HG02678 (cell line): Measurements from ENCODE around the gene COA7.
A peak's percentile ranks its signal among the peaks of the same experiment; 100 is the strongest.

Experiments
- ATAC-seq: cut with Tn5 transposase; IDR thresholded peaks from one replicate; pipeline ENCODE4 v1.9.1; 2021; ENCODE audit warnings: mild to moderate bottlenecking, moderate library complexity; ENCODE audit not compliant: unreplicated experiment

Gene COA7

GRCh38 chr1:52673513-52673912 lies 24.6 kb downstream of the COA7 start:
- ATAC-seq: no peak

- ATAC-seq: no peak
Observed at GRCh38 chr1:52672946-52673345, 25.2 kb downstream of the COA7 start.

GRCh38 chr1:52670604-52671003 lies 27.5 kb downstream of the COA7 start:
- no peak for ATAC-seq

GRCh38 chr1:52669696-52670095 lies 28.5 kb downstream of the COA7 start:
- no peak for ATAC-seq

- no peak for ATAC-seq
Observed at GRCh38 chr1:52668711-52669110, 29.4 kb downstream of the COA7 start.

GRCh38 chr1:52667984-52668383 lies 30.2 kb downstream of the COA7 start:
- no peak for ATAC-seq

- no peak for ATAC-seq
Observed at GRCh38 chr1:52667290-52667689, 30.9 kb downstream of the COA7 start.

GRCh38 chr1:52665006-52665941 lies 32.9 kb downstream of the COA7 start:
- ATAC-seq: no peak

- no peak for ATAC-seq
Observed at GRCh38 chr1:52663716-52664115, 34.4 kb downstream of the COA7 start.

- no peak for ATAC-seq
Observed at GRCh38 chr1:52662645-52663313, 35.4 kb downstream of the COA7 start.

- no peak for ATAC-seq
Observed at GRCh38 chr1:52660807-52661206, 37.3 kb downstream of the COA7 start.

- no peak for ATAC-seq
Observed at GRCh38 chr1:52659851-52660596, 38.1 kb downstream of the COA7 start.

- ATAC-seq: peak; percentile 66
Observed at GRCh38 chr1:52659356-52659755, 38.8 kb downstream of the COA7 start.

- no peak for ATAC-seq
Observed at GRCh38 chr1:52658795-52659194, 39.4 kb downstream of the COA7 start.

- ATAC-seq: no peak
Observed at GRCh38 chr1:52657702-52658101, 40.4 kb downstream of the COA7 start.

GRCh38 chr1:52654063-52654462 lies 44.1 kb downstream of the COA7 start:
- ATAC-seq: no peak

GRCh38 chr1:52653207-52653849 lies 44.8 kb downstream of the COA7 start:
- ATAC-seq: no peak

GRCh38 chr1:52651904-52652303 lies 46.2 kb downstream of the COA7 start:
- no peak for ATAC-seq

- ATAC-seq: no peak
Observed at GRCh38 chr1:52645261-52645660, 52.9 kb downstream of the COA7 start.

GRCh38 chr1:52641307-52641706 lies 56.8 kb downstream of the COA7 start:
- no peak for ATAC-seq

GRCh38 chr1:52640697-52641096 lies 57.5 kb downstream of the COA7 start:
- no peak for ATAC-seq
